IPS-15b (cell line): ENCODE measurements around the gene ZNF117.
"Not testable (repeated sequence)": the region's sequence is repeated elsewhere in the genome, so short reads cannot be mapped to it uniquely, and the experiment has no call there.

Experiments
- H3K27me3 ChIP-seq: one replicate; pipeline ENCODE4 v1.6.1; 2013; ENCODE audit warnings: low read length; ENCODE audit not compliant: control insufficient read depth, insufficient read depth
- H3K36me3 ChIP-seq: one replicate; pipeline ENCODE4 v1.6.1; 2013; ENCODE audit warnings: low read length; ENCODE audit not compliant: control insufficient read depth, insufficient read depth
- H3K4me1 ChIP-seq: one replicate; pipeline ENCODE4 v1.6.1; 2013; ENCODE audit warnings: mild to moderate bottlenecking, low read length; ENCODE audit not compliant: control insufficient read depth, insufficient read depth
- H3K4me3 ChIP-seq: one replicate; pipeline ENCODE4 v1.5.1; 2013; ENCODE audit warnings: low read depth, low read length
- H3K9ac ChIP-seq: one replicate; pipeline ENCODE4 v1.6.1; 2013; ENCODE audit warnings: low read depth, mild to moderate bottlenecking, low read length
- H3K9me3 ChIP-seq: one replicate; pipeline ENCODE4 v1.6.1; 2013; ENCODE audit warnings: mild to moderate bottlenecking, low read length; ENCODE audit not compliant: control insufficient read depth, insufficient read depth

Gene ZNF117

GRCh38 chr7:64940021-64940420 lies 50.8 kb downstream of the ZNF117 start:
- not testable (repeated sequence) for H3K9me3 ChIP-seq, H3K9ac ChIP-seq, H3K4me1 ChIP-seq, H3K36me3 ChIP-seq, H3K4me3 ChIP-seq, H3K27me3 ChIP-seq

- Histone ChIP-seq H3K36me3 (no peaks in the 10 kb centered on the region), H3K4me1 (peaks cover 3% of the 10 kb centered on the region), H3K9me3 (no peaks in the 10 kb centered on the region), H3K4me3 (no peak overlapping the region), H3K27me3 (no peaks in the 10 kb centered on the region), H3K9ac (no peak overlapping the region)
Measured at GRCh38 chr7:64938540-64938939, 52.3 kb downstream of the ZNF117 start.

DNA sequence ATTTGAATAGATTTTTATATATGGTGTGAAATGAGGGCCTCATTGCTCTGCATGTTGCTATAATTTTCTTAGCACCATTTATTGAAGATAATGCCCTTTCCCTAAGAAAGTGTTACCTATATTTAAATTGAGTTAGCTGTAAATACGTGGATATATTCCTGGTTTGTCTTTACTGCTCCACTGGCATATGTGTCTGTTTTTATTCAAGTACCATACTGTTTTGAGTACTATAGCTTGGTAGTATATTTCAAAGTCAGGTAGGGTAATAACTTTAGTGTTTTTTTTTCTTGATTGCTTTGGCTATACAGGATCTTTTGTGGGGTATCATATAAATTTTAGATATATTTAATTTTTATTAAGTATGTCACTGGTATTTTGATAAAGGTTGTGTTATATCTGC lies 56.4 kb downstream of the ZNF117 start:
- Histone ChIP-seq H3K27me3 (no peaks in the 10 kb centered on the region), H3K9me3 (no peaks in the 10 kb centered on the region), H3K4me1 (peaks cover 3% of the 10 kb centered on the region), H3K36me3 (no peaks in the 10 kb centered on the region), H3K9ac (no peak overlapping the region), H3K4me3 (no peak overlapping the region)

GRCh38 chr7:64928252-64929187 lies 62.3 kb downstream of the ZNF117 start:
- not testable (repeated sequence) for H3K9me3 ChIP-seq, H3K4me3 ChIP-seq, H3K36me3 ChIP-seq

More at GRCh38 chr7:64928252-64929187, 62.3 kb downstream of the ZNF117 start:
- not testable (repeated sequence) for H3K9ac ChIP-seq, H3K27me3 ChIP-seq, H3K4me1 ChIP-seq
